Right atrium auricular region (tissue), 2 donors: ENCODE measurements around the gene C1orf116. TPM values are rescaled to one million over a fixed set of nuclear protein-coding genes. Genes with fewer than 3 reads are reported as not detected.
A peak's percentile ranks its signal among the peaks of the same experiment; 100 is the strongest.

Source experiments
- DNase-seq: peaks from one replicate; pipeline ENCODE4 v3.0.0-alpha.2; 2019; ENCODE audit warnings: low spot score
- H3K27ac ChIP-seq, 2 donors: fragments of 200-600 bp; sonication (generic); 1 replicate in 1 of 2; 2 replicates in 1 of 2; pipeline ENCODE4 v1.5.1; 2016 to 2019
- H3K27me3 ChIP-seq, 2 donors: fragments of 200-600 bp; sonication (generic); one replicate each; pipeline versions ENCODE4 v1.5.1 to v1.6.0; 2017 to 2019
- H3K36me3 ChIP-seq: fragments of 200-600 bp; sonication (generic); one replicate; pipeline ENCODE4 v1.5.1; 2016
- H3K4me1 ChIP-seq, 2 donors: fragments of 200-600 bp; sonication (generic); one replicate each; pipeline versions ENCODE4 v1.5.1 to v1.6.0; 2017 to 2019
- H3K4me3 ChIP-seq, 2 donors: fragments of 200-600 bp; sonication (generic); 1 replicate in 1 of 2; 2 replicates in 1 of 2; pipeline ENCODE4 v1.5.1; 2017 to 2019; ENCODE audit warnings: mild to moderate bottlenecking in 1 of 2, moderate library complexity in 1 of 2
- H3K9me3 ChIP-seq, 2 donors: fragments of 200-600 bp; sonication (generic); one replicate each; pipeline ENCODE4 v1.5.1; 2019
- total RNA-seq, 2 donors: library from RNA; depleted of rRNA; stranded (reverse); fragments of >200 nt; gene quantifications; one replicate each; pipeline ENCODE4 v1.1.0, GENCODE V29; 2016
- TF ChIP-seq, protein P1 (sequence below), 2 donors: fragments of 200-600 bp; sonication (generic); IDR thresholded peaks; one replicate each; pipeline ENCODE4 v1.5.1; 2019; ENCODE audit warnings: antibody characterized with exemption in 2 of 2

The C1orf116 gene
- total RNA-seq, 2 donors from 2014 or later, result 0.07 to 0.35 TPM

GRCh38 chr1:206985162-206985749, 47.3 kb downstream of the C1orf116 start:
- Histone ChIP-seq H3K36me3 (no peaks in the 10 kb centered on the region), H3K9me3 (no peaks in the 10 kb centered on the region), H3K27ac (no peak overlapping the region), H3K27me3 (no peaks in the 10 kb centered on the region), H3K4me1 (no peaks in the 10 kb centered on the region), H3K4me3 (no peak overlapping the region)
- TF ChIP-seq, protein P1, sequence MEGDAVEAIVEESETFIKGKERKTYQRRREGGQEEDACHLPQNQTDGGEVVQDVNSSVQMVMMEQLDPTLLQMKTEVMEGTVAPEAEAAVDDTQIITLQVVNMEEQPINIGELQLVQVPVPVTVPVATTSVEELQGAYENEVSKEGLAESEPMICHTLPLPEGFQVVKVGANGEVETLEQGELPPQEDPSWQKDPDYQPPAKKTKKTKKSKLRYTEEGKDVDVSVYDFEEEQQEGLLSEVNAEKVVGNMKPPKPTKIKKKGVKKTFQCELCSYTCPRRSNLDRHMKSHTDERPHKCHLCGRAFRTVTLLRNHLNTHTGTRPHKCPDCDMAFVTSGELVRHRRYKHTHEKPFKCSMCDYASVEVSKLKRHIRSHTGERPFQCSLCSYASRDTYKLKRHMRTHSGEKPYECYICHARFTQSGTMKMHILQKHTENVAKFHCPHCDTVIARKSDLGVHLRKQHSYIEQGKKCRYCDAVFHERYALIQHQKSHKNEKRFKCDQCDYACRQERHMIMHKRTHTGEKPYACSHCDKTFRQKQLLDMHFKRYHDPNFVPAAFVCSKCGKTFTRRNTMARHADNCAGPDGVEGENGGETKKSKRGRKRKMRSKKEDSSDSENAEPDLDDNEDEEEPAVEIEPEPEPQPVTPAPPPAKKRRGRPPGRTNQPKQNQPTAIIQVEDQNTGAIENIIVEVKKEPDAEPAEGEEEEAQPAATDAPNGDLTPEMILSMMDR (IDR thresholded peaks at IDR 0.05), result no peak
- no peak for DNase-seq

- H3K27ac ChIP-seq, result no peak overlapping the region
- no peaks in the 10 kb centered on the region for H3K27me3 ChIP-seq
- no peak for DNase-seq
- H3K4me3 ChIP-seq, result no peak overlapping the region
- no peaks in the 10 kb centered on the region for H3K9me3 ChIP-seq
- no peaks in the 10 kb centered on the region for H3K4me1 ChIP-seq
- no peaks in the 10 kb centered on the region for H3K36me3 ChIP-seq
- TF ChIP-seq, protein P1 (IDR thresholded peaks at IDR 0.05), result peak; percentile 16 to 63
These were observed 50.3 kb downstream of the C1orf116 start for GRCh38 chr1:206982216-206982615.

DNA sequence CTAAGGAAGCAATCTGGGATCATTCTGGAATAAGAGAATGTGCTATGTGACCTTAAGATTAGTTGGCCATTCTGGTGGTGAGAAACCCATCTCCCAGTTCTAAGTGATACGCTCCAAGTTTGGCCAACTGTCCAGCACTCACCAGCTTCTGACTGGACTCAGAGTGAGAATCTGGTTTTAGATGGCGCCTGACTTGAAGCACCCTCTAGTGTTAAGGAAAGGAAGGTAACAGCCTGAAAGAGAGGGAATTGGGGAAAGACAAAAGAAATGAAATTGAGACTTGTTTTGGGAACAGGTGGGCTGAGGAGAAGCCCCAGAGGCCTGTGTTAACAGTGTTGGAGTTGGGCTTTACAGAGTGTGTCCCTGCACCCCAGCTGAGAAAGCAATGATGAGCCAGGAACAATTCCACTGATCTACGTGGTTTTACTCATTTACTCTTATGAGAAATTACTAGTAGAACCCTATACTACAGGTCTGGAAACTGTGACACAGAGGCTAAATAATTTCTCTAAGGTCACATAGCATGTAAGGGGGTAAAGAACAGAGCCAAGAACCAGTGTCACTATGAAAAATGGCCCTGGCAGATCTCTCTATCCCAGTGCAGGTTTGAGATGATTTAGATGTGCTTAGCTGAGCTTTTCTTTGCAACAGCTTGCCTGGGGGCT, 53.0 kb downstream of the C1orf116 start:
- Histone ChIP-seq H3K27ac (no peak overlapping the region), H3K4me1 (no peaks in the 10 kb centered on the region), H3K9me3 (no peaks in the 10 kb centered on the region), H3K36me3 (no peaks in the 10 kb centered on the region), H3K27me3 (no peaks in the 10 kb centered on the region), H3K4me3 (no peak overlapping the region)
- TF ChIP-seq, protein P1 (IDR thresholded peaks at IDR 0.05), result peak in 1 of 2 donors; percentile 42
- DNase-seq, result no peak

DNA sequence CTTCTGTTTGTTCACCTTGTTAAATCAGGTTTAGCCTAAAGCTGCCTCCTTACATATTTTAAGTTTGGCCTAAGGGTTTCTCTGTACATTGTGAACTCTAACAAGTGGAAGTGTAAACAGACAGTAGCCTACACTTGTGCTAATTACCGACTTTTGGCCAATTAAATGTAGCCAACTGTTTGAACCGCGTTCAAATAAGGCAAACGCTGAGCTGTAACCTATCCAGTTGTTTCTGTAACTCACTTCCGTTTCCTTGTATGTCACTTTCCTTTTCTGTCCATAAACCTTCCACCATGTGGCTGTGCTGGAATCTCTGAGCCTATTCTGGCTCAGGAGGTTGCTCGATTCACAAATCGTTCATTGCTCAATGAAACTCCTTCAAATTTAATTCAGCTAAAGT, 54.3 kb downstream of the C1orf116 start:
- Histone ChIP-seq H3K27ac (no peak overlapping the region), H3K27me3 (no peaks in the 10 kb centered on the region), H3K4me1 (no peaks in the 10 kb centered on the region), H3K9me3 (no peaks in the 10 kb centered on the region), H3K36me3 (no peaks in the 10 kb centered on the region), H3K4me3 (no peak overlapping the region)
- DNase-seq, result no peak
- TF ChIP-seq, protein P1 (IDR thresholded peaks at IDR 0.05), result no peak

DNA sequence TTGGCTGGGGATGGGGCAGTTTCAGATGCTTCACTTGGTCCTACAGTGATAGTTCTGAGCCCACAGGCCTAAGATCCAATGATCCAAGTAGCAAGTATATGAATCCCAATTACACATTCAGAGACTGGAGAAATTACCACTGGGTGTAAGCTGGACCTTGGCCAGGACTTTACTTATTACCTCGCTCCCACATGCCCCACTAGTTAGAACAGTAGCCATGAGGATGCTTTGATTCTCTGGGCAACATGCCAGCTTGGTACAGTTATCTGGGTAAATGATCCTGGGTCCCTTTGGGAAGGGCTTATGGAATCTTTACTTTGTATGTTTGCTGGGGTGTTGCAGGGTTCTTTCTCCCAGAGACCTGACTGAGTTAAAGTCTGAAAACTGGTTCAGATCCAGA, 57.2 kb downstream of the C1orf116 start:
- Histone ChIP-seq H3K4me1 (no peaks in the 10 kb centered on the region), H3K36me3 (no peaks in the 10 kb centered on the region), H3K4me3 (no peak overlapping the region), H3K9me3 (no peaks in the 10 kb centered on the region), H3K27ac (no peak overlapping the region), H3K27me3 (no peaks in the 10 kb centered on the region)
- TF ChIP-seq, protein P1 (IDR thresholded peaks at IDR 0.05), result no peak
- no peak for DNase-seq
